HepG2 (cell line): ENCODE measurements around the gene NOL4L. TPM values are rescaled to one million over a fixed set of nuclear protein-coding genes. Genes with fewer than 3 reads are reported as not detected.

Source experiments
- ATAD3A ChIP-seq: sonication (generic); formaldehyde crosslinking; IDR thresholded peaks from 2 replicates; pipeline ENCODE4 v1.4.0; 2020; ENCODE audit warnings: missing genetic modification reagents
- CSRNP2 ChIP-seq: sonication (generic); formaldehyde crosslinking; conservative IDR thresholded peaks from 2 replicates; pipeline ENCODE4 v1.8.0; 2022; ENCODE audit warnings: low read depth, missing genetic modification reagents
- DPF2 ChIP-seq: sonication (generic); formaldehyde crosslinking; IDR thresholded peaks from 2 replicates; pipeline ENCODE4 v1.4.0; 2020; ENCODE audit warnings: mild to moderate bottlenecking, low read depth, missing genetic modification reagents, borderline replicate concordance
- ETV5 ChIP-seq: IDR thresholded peaks from 2 replicates; pipeline ENCODE4 v1.6.1; 2018; ENCODE audit warnings: missing biosample characterization, missing genetic modification reagents, inconsistent platforms, borderline replicate concordance
- FOXK1 ChIP-seq: sonication (generic); formaldehyde crosslinking; IDR thresholded peaks from 2 replicates; pipeline ENCODE4 v1.4.0; 2020; ENCODE audit warnings: low read depth, missing genetic modification reagents, borderline replicate concordance
- GLI4 ChIP-seq: sonication (generic); formaldehyde crosslinking; IDR thresholded peaks from 2 replicates; pipeline ENCODE4 v1.5.1; 2020; ENCODE audit warnings: missing genetic modification reagents, mild to moderate bottlenecking, moderate library complexity, borderline replicate concordance
- HOXD1 ChIP-seq: sonication (generic); formaldehyde crosslinking; IDR thresholded peaks from 2 replicates; pipeline ENCODE4 v1.5.0; 2020; ENCODE audit warnings: missing genetic modification reagents
- IRF2 ChIP-seq: IDR thresholded peaks from 2 replicates; pipeline ENCODE4 v1.6.1; 2018; ENCODE audit warnings: missing genetic modification reagents, missing compliant biosample characterization
- MAFF ChIP-seq: IDR thresholded peaks from 2 replicates; pipeline ENCODE4 v1.6.1; 2011; ENCODE audit warnings: low read depth, low read length, improper control_type of control experiment
- MTF2 ChIP-seq: sonication (generic); formaldehyde crosslinking; IDR thresholded peaks from 2 replicates; pipeline ENCODE4 v1.5.0; 2020; ENCODE audit warnings: missing genetic modification reagents, borderline replicate concordance
- MXD1 ChIP-seq: sonication (generic); formaldehyde crosslinking; IDR thresholded peaks from 2 replicates; pipeline ENCODE4 v1.4.0; 2020; ENCODE audit warnings: mild to moderate bottlenecking, missing genetic modification reagents
- MYC ChIP-seq: sonication (generic); formaldehyde crosslinking; IDR thresholded peaks from 2 replicates; pipeline ENCODE4 v1.9.0; 2021; ENCODE audit warnings: missing genetic modification reagents, borderline replicate concordance
- SRF ChIP-seq: IDR thresholded peaks from 2 replicates; pipeline ENCODE4 v1.6.1; 2011; ENCODE audit warnings: mild to moderate bottlenecking, low read depth, low read length, moderate library complexity
- SRSF1 ChIP-seq: fragments of 200-400 bp; formaldehyde crosslinking; optimal IDR thresholded peaks from 2 replicates; pipeline ENCODE3; 2017; ENCODE audit warnings: mild to moderate bottlenecking, low read depth, low read length, moderate library complexity
- TAF1 ChIP-seq: sonication (generic); formaldehyde crosslinking; IDR thresholded peaks from 2 replicates; pipeline ENCODE4 v1.4.0; 2020; ENCODE audit warnings: missing genetic modification reagents
- TOPORS ChIP-seq: sonication (generic); formaldehyde crosslinking; IDR thresholded peaks from 2 replicates; pipeline ENCODE4 v1.8.0; 2023; ENCODE audit warnings: mild to moderate bottlenecking, missing genetic modification reagents
- U2AF2 ChIP-seq: fragments of 200-400 bp; formaldehyde crosslinking; IDR thresholded peaks from 2 replicates; pipeline ENCODE4 v1.6.1; 2017; ENCODE audit warnings: low read depth, mild to moderate bottlenecking, low read length
- ZFY ChIP-seq: sonication (generic); formaldehyde crosslinking; IDR thresholded peaks from 2 replicates; pipeline ENCODE4 v1.4.0; 2020; ENCODE audit warnings: missing genetic modification reagents
- ZNF34 ChIP-seq: sonication (generic); formaldehyde crosslinking; IDR thresholded peaks from 2 replicates; pipeline ENCODE4 v1.4.0; 2020; ENCODE audit warnings: mild to moderate bottlenecking, missing genetic modification reagents, borderline replicate concordance
- ZNF44 ChIP-seq: sonication (generic); formaldehyde crosslinking; IDR thresholded peaks from 2 replicates; pipeline ENCODE4 v1.5.1; 2020; ENCODE audit warnings: mild to moderate bottlenecking, missing genetic modification reagents
- ZNF441 ChIP-seq: sonication (generic); formaldehyde crosslinking; IDR thresholded peaks from 2 replicates; pipeline ENCODE4 v1.7.0; 2021; ENCODE audit warnings: missing genetic modification reagents, borderline replicate concordance
- ZNF510 ChIP-seq: sonication (generic); formaldehyde crosslinking; IDR thresholded peaks from 2 replicates; pipeline ENCODE4 v1.4.0; 2020; ENCODE audit warnings: low read depth, mild to moderate bottlenecking, missing genetic modification reagents
- ZNF563 ChIP-seq: sonication (generic); formaldehyde crosslinking; IDR thresholded peaks from 2 replicates; pipeline ENCODE4 v1.8.0; 2022; ENCODE audit warnings: mild to moderate bottlenecking, moderate library complexity, missing genetic modification reagents
- ZNF740 ChIP-seq: sonication (generic); formaldehyde crosslinking; IDR thresholded peaks from 2 replicates; pipeline ENCODE4 v1.4.0; 2020; ENCODE audit warnings: missing genetic modification reagents
- ZSCAN31 ChIP-seq: sonication (generic); formaldehyde crosslinking; IDR thresholded peaks from 2 replicates; pipeline ENCODE4 v1.5.0; 2020; ENCODE audit warnings: low read depth, mild to moderate bottlenecking, missing genetic modification reagents
- polyA plus RNA-seq, 8 experiments: library from polyadenylated mRNA; depleted of rRNA in 3 of 8; stranded (reverse) in 7 of 8; unstranded in 1 of 8; fragments of >200 nt; fragmentation: Illumina TruSeq in 4 of 8; extraction: Trizol in 4 of 8; gene quantifications; 2 replicates each; pipeline versions ENCODE4 v1.2.1 to v1.2.3, GENCODE V29; 2011 to 2016; ENCODE audit warnings: low read depth in 4 of 8, missing spikeins in 1 of 8, mixed read lengths in 1 of 8; ENCODE audit not compliant: insufficient read depth in 1 of 8
- total RNA-seq, 5 experiments: library from RNA; depleted of rRNA; stranded (reverse); fragments of >200 nt; fragmentation: Illumina TruSeq; extraction: Trizol; gene quantifications; 2 replicates each; pipeline ENCODE4 v1.2.3, GENCODE V29; 2016; ENCODE audit warnings: low read depth in 1 of 5
- TF ChIP-seq, protein P1 (sequence below): sonication (generic); formaldehyde crosslinking; IDR thresholded peaks from 2 replicates; pipeline ENCODE4 v1.4.0; 2020; ENCODE audit warnings: missing genetic modification reagents

NOL4L gene
- total and polyA plus RNA-seq, 2 of the 13 experiments (the other 11 are each of a cell fraction or from before 2014, with no cell fraction given): 16.6 to 35.4 TPM

- TF ChIP-seq, protein P1, sequence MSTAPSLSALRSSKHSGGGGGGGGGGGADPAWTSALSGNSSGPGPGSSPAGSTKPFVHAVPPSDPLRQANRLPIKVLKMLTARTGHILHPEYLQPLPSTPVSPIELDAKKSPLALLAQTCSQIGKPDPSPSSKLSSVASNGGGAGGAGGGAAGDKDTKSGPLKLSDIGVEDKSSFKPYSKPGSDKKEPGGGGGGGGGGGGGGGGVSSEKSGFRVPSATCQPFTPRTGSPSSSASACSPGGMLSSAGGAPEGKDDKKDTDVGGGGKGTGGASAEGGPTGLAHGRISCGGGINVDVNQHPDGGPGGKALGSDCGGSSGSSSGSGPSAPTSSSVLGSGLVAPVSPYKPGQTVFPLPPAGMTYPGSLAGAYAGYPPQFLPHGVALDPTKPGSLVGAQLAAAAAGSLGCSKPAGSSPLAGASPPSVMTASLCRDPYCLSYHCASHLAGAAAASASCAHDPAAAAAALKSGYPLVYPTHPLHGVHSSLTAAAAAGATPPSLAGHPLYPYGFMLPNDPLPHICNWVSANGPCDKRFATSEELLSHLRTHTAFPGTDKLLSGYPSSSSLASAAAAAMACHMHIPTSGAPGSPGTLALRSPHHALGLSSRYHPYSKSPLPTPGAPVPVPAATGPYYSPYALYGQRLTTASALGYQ (CRISPR knock-in tag): peak; percentile 19; the same call in 1 of the 2 replicates
- TF ChIP-seq ETV5 (CRISPR knock-in tag): peak; percentile 62
- peak; percentile 73; the same call in 1 of the 2 replicates for TF ChIP-seq U2AF2
- peak; percentile 90 for TF ChIP-seq DPF2 (CRISPR knock-in tag)
- peak; percentile 72; the same call in 1 of the 2 replicates for TF ChIP-seq ZNF441 (CRISPR knock-in tag)
- peak; percentile 94 for TF ChIP-seq ZFY (CRISPR knock-in tag)
- no peak; the same call in 1 of the 2 replicates for TF ChIP-seq ATAD3A (CRISPR knock-in tag)
- TF ChIP-seq MTF2 (CRISPR knock-in tag): peak; percentile 52; the same call in 1 of the 2 replicates
- no peak for TF ChIP-seq MAFF
- no peak for TF ChIP-seq SRF
- TF ChIP-seq TOPORS (CRISPR knock-in tag): 0 out of 2 replicates have a peak, but pooled peaks have one; percentile 53
- TF ChIP-seq ZNF563 (CRISPR knock-in tag): peak; percentile 18; the same call in 1 of the 2 replicates
- peak; percentile 91 for TF ChIP-seq MYC (CRISPR knock-in tag)
- TF ChIP-seq ZNF44 (CRISPR knock-in tag): no peak
- no peak for TF ChIP-seq ZNF510
- peak; percentile 69; the same call in 1 of the 2 replicates for TF ChIP-seq HOXD1 (CRISPR knock-in tag)
- TF ChIP-seq ZNF34 (CRISPR knock-in tag): 0 out of 2 replicates have a peak, but pooled peaks have one; percentile 71
- no peak for TF ChIP-seq GLI4 (CRISPR knock-in tag)
- no peak for TF ChIP-seq ZNF740 (CRISPR knock-in tag)
- TF ChIP-seq FOXK1: no peak
- no peak for TF ChIP-seq CSRNP2
- TF ChIP-seq ZSCAN31 (CRISPR knock-in tag): no peak; the same call in 1 of the 2 replicates
- TF ChIP-seq TAF1 (CRISPR knock-in tag): peak; percentile 43; the same call in 1 of the 2 replicates
- peak; percentile 90 for TF ChIP-seq MXD1 (CRISPR knock-in tag)
- peak; percentile 68; the same call in 1 of the 2 replicates for TF ChIP-seq IRF2 (CRISPR knock-in tag)
- peak; percentile 92 for TF ChIP-seq SRSF1
These were observed 45.1 kb downstream of the NOL4L start (continued) for GRCh38 chr20:32539817-32540675.
